ENCODE results near the gene GOLGA6A.
A peak's percentile ranks its signal among the peaks of the same experiment; 100 is the strongest.
"Not testable (repeated sequence)": the region's sequence is repeated elsewhere in the genome, so short reads cannot be mapped to it uniquely, and the experiment has no call there.

Gene GOLGA6A

GRCh38 chr15:74082450-74082849 is at the start of gene GOLGA6A:
Gene GOLGA6A (minus strand): TSS chr15:74082550. CDS start chr15:74082509, 41 bp downstream.
- DNase-seq (ENCODE audit: low read depth in 2 of 2) = not testable (repeated sequence)

- no peak for DNase-seq (ENCODE audit: low read depth in 2 of 2)
Measured at GRCh38 chr15:74131628-74132413, 49.5 kb upstream of the GOLGA6A start.

- DNase-seq (ENCODE audit: low read depth in 2 of 2) = no peak
Measured at GRCh38 chr15:74130849-74131627, 48.7 kb upstream of the GOLGA6A start.

GRCh38 chr15:74130155-74130848 is 48.0 kb upstream of the GOLGA6A start, which contains the start of gene ISLR2:
Gene ISLR2 (plus strand): TSS chr15:74130586. CDS start chr15:74132755, 2,169 bp downstream.
- no peak for DNase-seq (ENCODE audit: low read depth in 2 of 2)

- DNase-seq (ENCODE audit: low read depth in 2 of 2) = no peak
Measured at GRCh38 chr15:74129586-74130154, 47.3 kb upstream of the GOLGA6A start.

- DNase-seq (ENCODE audit: low read depth in 2 of 2) = no peak
Measured at GRCh38 chr15:74128785-74129585, 46.6 kb upstream of the GOLGA6A start.

GRCh38 chr15:74127954-74128784 is 45.8 kb upstream of the GOLGA6A start:
- DNase-seq (ENCODE audit: low read depth in 2 of 2) = no peak

GRCh38 chr15:74127255-74127953 is 45.1 kb upstream of the GOLGA6A start:
- peak; percentile 59 to 64 for DNase-seq (ENCODE audit: low read depth in 2 of 2)

- DNase-seq (ENCODE audit: low read depth in 2 of 2) = no peak
Measured at GRCh38 chr15:74124759-74125158, 42.4 kb upstream of the GOLGA6A start.

GRCh38 chr15:74124196-74124595 is 41.8 kb upstream of the GOLGA6A start:
- DNase-seq (ENCODE audit: low read depth in 2 of 2) = no peak

- DNase-seq (ENCODE audit: low read depth in 2 of 2) = no peak
Measured at GRCh38 chr15:74123658-74124057, 41.3 kb upstream of the GOLGA6A start.

GRCh38 chr15:74123131-74123429 is 40.7 kb upstream of the GOLGA6A start:
- DNase-seq (ENCODE audit: low read depth in 2 of 2) = no peak

GRCh38 chr15:74122403-74123130 is 40.2 kb upstream of the GOLGA6A start:
- DNase-seq (ENCODE audit: low read depth in 2 of 2) = no peak

GRCh38 chr15:74121858-74122257 is 39.5 kb upstream of the GOLGA6A start:
- no peak for DNase-seq (ENCODE audit: low read depth in 2 of 2)

- no peak for DNase-seq (ENCODE audit: low read depth in 2 of 2)
Measured at GRCh38 chr15:74121039-74121438, 38.7 kb upstream of the GOLGA6A start.

- DNase-seq (ENCODE audit: low read depth in 2 of 2) = no peak
Measured at GRCh38 chr15:74120426-74120825, 38.1 kb upstream of the GOLGA6A start.

- no peak for DNase-seq (ENCODE audit: low read depth in 2 of 2)
Measured at GRCh38 chr15:74109713-74110112, 27.4 kb upstream of the GOLGA6A start.

GRCh38 chr15:74108611-74109010 is 26.3 kb upstream of the GOLGA6A start:
- not testable (repeated sequence) for DNase-seq (ENCODE audit: low read depth in 2 of 2)

- no peak for DNase-seq (ENCODE audit: low read depth in 2 of 2)
Measured at GRCh38 chr15:74108111-74108510, 25.8 kb upstream of the GOLGA6A start.

All from fibroblast of skin of left quadriceps (primary cell).